ENCODE data around the gene POLR2J2. TPM values are rescaled to one million over a fixed set of nuclear protein-coding genes. Genes with fewer than 3 reads are reported as not detected.
"Not testable (repeated sequence)": the region's sequence is repeated elsewhere in the genome, so short reads cannot be mapped to it uniquely, and the experiment has no call there.

The POLR2J2 gene
- polyA plus RNA-seq (2013, experiment 1 of 2; ENCODE audit: insufficient read length): 0.94 TPM
- 0.53 TPM for polyA plus RNA-seq (2013, experiment 2 of 2; ENCODE audit: insufficient read length)

DNA sequence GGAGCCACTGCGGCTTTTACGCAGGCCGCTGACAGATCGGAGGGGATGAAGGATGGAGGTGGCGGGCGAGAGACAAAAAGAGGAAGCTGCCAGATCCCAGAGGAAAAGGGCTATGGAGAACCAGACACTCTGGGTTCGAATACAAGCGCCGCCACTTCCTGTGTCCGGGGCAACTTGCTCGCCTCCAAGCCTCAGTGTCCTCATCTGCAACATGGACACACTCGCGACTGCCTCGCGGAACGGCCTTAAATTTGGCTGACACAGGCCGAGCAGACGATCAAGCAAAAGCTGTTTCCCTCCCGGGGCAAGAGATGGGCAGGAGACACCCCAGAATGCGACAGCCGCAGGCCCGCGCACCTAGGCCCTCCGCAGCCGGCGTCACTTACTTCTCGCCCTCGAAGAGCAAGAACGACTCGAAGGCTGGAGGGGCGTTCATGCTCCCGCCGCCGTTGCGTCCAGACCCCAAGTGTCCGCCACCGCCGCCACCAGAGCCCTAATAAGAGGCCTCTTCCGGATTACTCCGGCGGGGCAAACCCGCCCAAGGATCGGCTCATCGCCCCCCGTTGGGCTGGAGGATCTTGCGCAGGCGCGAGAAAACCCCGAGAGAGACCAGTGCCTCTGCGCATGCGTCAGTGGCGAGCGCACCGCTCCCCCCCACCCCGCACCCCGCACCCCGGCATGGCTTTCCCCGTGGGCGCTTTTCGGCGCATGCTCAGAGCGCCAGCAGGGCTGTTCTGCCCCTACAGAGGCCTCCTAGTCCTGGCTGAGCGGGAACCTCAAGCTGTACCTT lies at the start of gene POLR2J2:
Gene POLR2J2 (minus strand): TSS at position 498 of the 790 bp plus-strand sequence. CDS start 62 bp downstream, at position 436.
- not testable (repeated sequence) for DNase-seq

DNA sequence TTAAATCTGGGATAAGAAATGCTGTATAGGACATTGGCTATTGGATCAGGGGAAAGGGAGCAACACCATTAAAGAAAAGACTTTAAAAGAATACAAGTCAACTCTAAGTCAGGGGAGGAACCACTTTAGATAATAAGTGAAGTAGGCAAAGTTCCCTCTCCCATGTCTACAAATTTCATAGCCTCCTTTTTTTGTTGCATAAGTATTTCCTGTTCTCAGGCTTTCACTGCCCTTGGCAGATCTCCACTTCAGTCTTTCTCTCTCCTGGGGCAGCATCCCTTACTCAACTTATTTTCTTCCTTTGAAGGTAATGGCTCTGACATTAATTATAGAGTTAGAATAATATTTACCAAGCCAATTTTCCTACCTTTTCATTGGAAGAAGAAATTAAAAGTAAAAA lies 47.0 kb upstream of the POLR2J2 start:
- peak; percentile 9 for DNase-seq

DNA sequence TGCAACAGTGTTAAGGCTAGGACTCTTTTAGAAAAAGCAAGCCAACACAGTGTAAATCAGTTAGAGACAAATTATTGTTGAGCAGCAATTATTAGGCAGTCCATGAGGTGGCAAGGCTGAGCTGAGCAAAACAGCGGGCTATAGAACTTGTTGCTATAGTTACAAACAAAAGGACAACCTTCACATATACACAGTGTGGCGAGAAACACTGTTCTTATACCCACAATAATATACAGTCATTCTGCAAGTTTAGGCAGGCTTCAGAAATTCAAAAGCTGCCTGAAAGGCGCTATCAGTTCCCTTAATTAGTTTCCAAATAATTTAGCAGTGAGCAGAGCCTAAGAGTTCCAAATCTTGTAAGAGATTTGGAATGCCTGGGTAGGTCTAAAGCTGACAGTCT lies 44.3 kb upstream of the POLR2J2 start:
- DNase-seq: not testable (repeated sequence)

DNA sequence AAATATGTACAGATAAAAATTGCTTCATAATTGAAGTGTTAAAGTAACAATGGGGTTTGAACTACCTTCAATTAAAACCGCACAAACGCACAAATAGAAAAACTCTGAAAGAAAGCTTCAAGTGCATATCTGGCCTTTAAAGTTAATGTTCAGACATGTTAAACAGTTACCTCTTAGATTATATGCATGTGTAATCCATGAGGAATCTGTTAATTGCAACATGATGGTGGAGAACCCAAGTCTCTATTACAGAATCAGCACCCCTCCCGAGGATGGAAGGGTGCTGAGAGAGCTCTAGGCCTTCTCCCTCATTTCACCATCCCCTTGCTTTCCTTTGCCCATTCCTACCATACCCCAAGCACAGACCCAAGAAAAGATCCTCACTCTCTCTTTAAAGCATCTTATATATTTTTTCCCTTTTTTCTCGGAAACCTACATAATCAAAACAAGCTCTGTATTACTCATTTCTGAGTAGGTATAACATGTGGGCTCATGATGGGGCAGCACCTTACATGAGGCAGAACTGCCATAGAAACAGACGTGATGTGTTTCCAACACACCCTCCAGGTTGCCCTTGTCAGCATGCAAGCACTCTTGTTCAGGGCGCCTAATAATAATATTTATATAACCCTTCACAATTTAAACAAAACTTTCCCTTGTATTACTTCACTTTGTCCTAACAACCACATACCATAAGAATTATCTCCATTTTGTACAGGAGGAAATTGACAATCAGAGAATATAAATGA lies 43.5 kb upstream of the POLR2J2 start:
- peak; percentile 4 for DNase-seq

DNA sequence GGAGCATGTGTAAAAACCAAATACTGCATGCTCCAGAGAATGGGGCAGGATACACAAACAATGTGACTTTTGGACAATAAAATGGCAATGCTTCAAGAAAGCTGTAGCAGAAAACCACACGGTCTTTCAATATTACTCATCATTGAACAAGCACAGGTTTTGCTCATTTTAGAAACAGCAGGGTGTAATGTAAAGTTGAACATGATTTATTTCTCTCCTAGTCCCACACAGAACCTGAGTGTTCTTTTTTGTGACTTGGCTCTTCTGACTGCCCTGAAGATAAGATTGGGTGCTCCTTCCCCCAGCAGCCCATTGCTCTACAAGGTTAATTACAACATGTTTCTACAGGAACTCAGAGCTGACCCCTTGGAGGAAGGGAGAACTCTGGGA lies 42.2 kb upstream of the POLR2J2 start:
- DNase-seq: not testable (repeated sequence)

DNA sequence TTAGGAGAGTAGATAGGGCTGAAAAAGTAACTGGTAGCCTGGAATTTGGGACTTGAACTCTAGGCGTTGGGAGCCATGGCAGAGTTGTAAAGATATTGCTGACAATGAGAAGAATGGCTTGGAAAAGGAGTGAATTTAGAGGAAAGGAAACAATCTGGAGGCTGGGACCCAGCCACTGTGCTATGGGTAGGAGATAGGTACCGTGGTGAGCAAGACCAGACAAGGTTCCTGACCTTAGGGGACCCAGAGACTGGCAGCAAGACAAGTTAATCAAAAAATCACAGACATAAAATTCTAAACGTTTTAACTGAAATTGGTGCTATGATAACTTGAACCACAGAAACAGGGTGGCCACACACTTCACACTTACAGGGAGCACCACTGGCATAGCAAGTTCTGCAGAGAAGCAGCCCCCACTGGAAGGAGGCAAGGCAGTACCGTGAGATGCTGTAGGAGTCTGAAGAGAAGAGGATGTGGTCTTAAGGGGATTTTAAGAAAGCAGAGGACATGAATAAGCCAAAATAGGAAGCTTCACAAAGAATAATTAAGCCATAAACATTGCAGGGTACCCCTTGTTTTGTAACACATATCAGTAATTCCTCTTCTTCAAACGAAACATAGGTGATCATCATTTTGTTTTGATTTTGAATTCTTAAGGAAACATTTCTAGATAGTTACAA lies 41.7 kb upstream of the POLR2J2 start:
- peak; percentile 4 for DNase-seq

DNA sequence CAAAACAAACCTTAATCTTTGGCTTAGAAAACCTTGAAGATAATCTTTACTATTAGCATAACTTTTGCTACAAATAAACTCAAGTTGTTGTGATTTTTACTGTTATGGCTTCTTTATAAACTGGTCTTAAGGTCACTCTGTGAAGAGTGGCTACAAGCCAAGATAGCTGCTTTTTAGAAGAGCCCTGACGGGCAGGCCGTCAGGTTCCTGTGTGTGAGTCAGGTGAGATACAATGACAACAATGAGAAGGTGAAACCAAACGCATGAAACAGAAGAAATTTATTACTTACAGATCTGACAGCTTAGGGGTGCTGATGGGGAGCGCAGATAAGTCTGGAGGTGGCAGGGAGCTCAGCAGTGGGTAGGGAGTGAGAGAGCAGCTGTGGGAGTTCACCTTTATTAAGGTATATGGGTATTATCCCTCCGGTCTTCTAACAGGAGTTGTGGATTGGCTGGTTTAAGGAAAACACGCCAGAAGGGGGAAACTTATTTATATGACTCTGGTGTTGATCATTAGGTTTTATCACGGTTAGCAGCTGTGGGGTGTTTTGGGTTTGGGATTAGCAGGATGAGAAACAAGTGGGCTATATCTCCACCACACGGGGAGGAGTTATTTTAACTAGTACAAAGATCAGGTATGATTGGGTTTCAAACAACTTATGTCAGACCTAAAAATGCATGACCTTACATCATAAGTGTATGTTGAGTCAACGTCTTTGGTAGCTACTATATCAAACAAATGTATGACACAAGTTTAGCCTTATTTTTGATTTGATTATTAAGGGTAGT lies 27.7 kb upstream of the POLR2J2 start:
- DNase-seq: not testable (repeated sequence)

DNA sequence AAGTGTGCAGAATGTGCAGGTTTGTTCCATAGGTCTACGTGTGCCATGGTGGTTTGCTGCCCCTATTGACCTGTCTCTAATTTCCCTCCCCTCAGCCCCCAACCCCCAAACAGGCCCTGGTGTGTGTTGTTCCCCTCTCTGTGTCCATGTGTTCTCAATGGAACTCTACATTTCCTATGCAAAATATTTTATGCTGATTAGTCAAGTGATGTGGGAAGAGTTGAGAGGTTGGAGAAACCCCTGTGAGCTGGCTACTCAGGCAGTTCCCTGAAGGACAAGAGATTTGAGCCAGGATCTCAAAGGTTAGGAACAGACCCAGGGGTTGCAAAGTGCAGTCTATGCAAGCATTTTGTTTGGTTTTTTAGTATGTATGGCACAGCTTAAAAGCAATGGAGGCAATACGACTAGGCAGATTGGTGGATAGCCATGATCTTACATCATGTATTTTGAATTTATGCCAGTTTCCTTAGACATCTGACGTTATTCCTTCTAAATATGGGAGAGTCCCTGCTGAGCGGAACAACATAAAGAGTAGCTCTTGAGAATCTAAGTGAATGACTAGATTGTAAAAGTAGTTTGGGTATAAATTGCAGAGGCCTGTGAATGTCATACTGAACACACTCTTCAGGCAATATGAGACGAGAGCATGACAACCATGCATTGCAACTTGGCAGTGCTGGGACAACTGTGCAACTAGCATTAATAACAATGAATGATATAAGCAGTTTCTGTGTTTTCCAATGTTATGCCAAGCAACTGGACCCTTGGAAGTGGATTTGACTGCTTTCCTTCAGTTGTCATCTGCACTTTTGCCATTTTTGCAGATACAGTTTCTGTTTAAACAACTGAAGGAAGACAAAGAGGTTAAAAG lies 26.4 kb upstream of the POLR2J2 start:
- DNase-seq: not testable (repeated sequence)

DNA sequence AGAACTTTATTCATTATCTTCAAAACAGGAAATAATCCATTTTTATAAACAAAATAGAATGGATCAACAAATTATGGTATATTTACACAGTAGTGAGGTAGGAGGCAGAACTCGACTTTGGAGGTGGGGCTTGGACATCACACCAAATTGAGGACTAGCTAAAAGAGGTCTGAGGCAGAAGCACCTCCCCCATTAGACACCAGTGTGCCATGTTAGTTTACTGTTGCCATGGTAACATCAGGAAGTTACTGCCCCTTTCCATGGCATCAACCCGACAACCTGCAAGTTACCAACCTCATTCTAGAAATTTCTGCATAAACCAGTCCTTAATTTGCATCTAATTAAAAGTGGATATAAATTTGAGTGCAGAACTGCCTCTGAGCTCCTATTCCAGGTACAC lies 24.5 kb upstream of the POLR2J2 start:
- DNase-seq: not testable (repeated sequence)

DNA sequence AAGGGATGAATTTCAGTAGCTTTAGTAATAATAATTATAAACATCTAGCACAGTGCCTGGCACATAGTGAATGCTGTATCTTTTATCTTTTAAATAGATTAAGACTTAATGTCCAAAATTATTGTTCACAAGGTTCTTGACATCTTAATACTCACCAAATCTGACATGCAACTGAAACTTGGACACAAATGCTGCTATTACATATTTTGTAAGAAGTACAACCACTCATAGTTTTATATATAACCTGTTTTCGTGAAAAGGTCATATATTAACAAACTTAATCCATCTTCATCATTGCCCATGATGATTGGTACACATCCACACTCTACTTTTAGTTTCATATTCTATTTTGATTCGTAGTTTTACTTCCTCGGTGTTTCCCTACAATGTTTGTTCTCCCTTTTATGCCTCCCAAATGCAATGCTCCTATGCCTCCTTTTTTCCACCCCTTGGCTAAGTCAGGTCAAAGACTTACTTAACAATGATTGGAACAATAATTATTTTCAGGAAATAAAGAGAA lies 23.6 kb upstream of the POLR2J2 start:
- DNase-seq: not testable (repeated sequence)

DNA sequence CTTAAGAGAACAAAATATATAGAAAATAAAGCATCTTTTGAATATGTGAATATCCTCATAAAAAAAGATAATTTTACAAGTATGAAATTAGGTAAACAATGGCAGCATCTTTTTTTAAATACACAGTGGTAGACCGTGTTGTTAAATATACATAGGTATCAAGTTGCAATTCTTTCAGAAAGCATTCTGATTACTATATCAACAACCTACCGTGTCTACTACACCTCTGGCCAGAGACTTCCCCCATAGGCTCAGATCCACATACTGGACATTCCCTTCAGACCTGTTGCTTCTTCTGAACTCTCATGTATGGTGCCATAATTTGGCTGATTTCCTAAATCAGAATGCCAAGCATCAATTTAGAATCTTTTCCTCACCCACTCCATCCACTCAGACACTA lies 22.5 kb upstream of the POLR2J2 start:
- DNase-seq: not testable (repeated sequence)

DNA sequence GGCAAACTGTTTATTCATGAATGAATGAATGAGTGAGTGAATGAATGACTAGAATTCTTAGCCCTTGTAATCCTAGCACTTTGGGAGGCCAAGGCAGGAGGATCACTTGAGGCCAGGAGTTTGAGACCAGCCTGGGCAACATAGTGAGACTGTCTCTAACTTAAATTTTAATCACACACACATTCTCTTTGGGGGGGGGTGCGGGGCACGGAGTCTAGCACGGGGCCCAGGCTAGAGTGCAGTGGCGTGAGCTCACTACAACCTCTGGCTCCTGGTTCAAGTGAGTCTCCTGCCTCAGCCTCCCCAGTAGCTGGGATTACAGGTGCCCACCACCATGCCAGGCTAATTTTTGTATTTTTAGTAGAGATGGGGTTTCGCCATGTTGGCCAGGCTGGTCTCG lies 19.1 kb upstream of the POLR2J2 start:
- not testable (repeated sequence) for DNase-seq

DNA sequence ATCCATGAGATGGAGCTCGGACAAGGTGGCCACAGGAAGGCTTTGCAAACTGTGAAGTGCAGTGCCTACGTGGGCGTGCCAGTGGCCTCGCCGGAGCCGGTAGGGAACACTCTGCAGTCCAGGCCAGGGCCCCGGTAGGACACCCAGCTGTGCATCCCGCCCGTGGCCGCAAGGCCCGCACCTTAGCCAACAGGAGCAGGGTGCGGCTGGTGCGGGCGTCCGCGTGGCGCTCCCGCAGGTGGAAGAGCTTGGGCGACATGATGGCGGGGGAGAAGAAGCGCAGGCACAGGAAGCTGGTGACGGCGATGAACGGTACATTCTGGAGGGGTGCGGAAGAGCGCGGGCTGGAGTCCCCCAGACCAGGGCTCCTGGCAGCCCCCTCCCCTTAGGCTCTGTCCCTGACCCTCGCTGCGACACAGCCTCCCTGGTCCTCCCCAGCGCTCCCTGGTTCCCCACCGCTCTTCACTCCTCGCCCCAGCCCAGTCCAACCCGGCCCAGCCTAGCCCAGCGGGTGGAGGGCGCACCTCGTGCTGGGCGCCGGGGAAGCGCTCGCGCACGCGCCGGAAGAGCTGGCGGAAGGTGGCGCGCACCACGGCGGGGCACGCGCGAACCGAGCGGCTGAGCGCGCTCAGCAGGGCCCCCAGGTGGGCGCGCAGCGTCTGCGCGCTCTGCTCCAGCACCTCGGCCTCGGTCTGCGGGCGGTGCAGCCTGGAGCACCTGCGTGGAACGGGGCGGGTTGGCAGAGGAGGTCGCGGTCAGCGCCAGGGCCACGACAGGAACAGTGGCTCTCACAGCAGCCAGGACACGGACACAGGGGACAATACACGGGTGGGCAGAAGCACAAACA lies 18.2 kb upstream of the POLR2J2 start:
- DNase-seq: not testable (repeated sequence)

DNA sequence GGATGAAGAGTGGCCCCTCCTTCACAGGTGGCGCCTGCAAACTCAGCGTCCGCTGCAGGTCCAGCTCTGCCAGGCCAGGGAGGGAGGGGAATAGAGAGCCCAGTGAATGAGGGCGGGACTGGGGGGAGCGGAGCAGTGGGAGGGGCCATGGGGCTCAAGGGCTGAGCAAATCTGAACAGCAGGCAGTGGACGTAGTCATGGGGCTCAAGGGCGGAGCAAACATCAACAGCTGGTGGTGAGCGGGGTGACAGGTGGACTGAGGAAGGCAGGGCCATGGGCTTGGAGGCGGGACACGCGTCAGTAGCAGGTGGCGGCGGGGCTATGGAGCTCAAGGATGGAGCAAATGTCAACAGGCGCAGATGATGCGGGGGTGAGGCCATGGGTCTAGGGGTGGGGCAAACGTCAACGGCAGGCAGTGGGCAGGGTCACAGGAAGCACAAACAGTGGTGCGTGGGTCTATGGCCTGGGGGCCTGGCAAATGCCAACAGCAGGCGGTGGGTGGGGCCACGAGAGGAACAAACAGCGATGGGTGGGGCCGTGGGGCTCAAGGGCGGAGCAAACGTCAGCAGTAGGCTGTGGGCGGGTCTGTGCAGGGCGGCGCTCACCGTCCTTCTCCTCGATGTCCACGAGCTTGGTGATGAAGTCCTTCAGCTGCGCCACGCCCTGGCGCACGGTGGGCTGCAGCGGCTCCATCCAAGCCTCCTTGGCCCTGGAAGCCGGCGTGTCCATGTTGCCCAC lies 17.0 kb upstream of the POLR2J2 start:
- not testable (repeated sequence) for DNase-seq

DNA sequence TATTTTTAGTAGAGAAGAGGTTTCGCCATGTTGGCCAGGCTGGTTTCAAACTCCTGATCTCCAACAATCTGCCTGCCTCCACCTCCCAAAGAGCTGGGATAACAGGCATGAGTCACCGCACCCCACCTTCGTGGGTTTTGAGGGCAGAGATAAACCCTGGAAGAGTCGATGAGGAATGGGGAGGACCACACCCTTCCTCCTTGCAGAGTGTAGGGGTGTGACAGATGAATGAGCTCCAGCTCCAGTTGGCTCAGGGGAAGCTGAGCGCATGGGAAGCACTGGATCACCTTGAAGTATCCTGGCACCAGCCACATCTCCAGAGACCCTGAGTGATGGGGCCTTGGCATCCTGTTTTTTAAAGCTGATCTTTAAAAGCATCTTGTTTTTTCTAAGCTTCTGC lies 11.1 kb upstream of the POLR2J2 start:
- DNase-seq: not testable (repeated sequence)

DNA sequence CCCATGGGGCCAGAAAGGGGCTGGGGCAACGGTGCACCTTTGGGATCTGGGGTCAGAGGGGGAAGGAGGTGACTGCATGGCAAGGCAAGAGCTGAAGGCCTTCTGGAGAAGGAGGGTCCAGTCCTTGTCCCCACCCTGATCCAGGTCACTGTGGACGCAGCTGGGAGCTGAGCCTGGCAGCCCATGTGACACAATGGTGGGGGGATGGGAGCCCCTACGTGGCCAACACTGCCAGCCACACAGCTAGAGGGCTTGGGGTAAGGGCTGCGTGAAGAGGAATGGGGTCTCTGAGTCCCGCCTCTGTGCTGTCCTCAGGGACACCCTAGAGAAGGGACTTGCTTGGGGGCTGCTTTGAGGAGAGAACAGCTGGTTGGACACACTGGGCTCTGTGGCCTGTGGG lies 9.3 kb upstream of the POLR2J2 start:
- DNase-seq: not testable (repeated sequence)

DNA sequence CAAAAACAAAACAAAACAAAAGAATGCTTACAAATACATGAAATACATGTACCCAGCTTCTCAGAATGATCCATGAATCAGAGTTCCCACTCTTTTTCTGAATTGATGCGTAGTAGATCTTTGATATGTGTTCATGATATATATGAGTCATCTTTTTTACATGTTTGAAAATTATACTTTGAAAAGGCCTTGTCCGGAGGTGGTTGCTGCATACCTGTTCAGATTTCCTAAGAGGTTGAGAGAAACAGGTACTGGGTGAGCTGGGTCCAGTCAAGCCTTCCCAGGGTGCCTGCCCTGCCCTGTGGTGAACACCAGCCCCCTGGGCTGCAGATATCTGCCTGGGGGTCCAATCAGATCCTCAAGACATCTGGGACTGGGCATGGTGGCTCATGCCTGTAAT lies 4.1 kb upstream of the POLR2J2 start:
- DNase-seq: not testable (repeated sequence)

DNA sequence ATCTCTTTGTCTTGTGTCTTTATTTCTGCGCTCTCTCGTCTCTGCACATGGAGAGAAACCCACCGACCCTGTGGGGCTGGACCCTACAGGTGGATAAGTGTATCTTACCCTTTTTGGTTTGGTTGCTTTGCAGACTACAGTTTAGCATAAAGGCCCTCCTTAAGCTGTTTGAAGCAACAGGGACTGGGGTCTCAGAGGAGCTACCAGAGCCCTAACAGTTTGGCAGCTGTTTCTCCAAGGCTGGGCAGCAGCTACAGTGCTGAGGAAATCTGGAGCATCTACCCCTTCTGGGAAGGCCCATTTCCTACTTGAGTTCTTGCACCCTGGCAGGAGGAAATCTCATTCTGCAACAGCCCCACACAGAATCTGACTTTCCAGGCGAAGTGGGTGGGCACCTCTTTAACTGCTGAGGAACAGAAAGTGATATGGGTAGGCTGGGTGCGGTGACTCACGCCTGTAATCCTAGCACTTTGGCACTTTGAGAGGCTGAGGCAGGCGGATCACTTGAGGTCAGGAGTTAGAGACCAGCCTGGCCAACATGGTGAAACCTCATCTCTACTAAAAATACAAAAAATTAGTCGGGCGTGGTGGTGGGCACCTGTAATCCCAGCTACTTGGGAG lies 2.1 kb upstream of the POLR2J2 start:
- DNase-seq: not testable (repeated sequence)

DNA sequence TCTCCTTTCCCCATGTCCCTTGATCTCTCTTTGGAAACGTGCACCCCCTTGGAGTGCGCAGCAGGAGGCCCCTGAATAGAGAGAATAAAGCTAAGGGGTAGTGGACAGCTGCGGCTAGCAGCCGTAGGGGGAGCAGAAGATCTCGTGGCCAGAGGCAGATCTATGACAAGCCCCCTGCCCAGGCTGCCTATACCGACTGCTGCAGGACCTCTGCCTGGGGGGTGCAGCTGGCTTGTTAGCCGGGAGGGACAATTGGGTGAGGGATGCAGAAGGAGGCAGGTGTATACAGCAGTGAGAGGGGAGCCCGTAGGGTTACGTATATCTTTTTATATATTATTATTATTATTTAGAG lies 469 bp upstream of the POLR2J2 start:
- not testable (repeated sequence) for DNase-seq

Measured in fibroblast of skin of abdomen (primary cell).